PC-3 (cell line): ENCODE results near the gene AGGF1.

Experiments
- CTCF ChIP-seq: fragments of 300-600 bp; sonication (generic); conservative IDR thresholded peaks from 2 replicates; pipeline ENCODE4 v1.5.1; 2017; ENCODE audit warnings: antibody characterized with exemption, low read depth, mild to moderate bottlenecking, low read length
- EZH2 ChIP-seq: fragments of 300-600 bp; sonication (generic); IDR thresholded peaks from one replicate; pipeline ENCODE4 v1.6.1; 2017; ENCODE audit warnings: antibody characterized with exemption, mild to moderate bottlenecking, low read length; ENCODE audit not compliant: unreplicated experiment

GRCh38 chr5:77030097-77031071 lies at the start of gene AGGF1:
- no peak for TF ChIP-seq CTCF
- no peak for TF ChIP-seq EZH2
